ENCODE measurements around the gene DICER1.

DNA sequence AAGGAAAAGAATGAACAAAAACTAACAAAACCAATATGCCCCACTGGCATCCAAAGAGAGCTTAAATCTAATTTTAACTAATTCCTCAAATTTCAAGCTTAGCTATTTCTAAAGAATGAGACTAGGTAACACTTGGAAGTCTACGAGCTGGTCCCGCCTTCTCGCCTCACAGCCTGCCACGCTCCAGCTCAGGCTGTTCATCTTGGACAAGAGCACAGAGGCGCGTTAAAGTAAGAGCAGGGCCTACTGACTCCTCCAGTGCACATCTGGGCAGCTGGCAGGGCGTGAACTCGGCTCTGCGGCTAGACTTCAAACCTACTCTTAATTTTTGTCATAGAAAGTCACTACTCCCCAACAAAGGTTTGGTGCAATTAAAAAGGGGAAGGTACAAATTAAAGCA is 64.6 kb downstream of the DICER1 start:
- TF ChIP-seq, protein P1, sequence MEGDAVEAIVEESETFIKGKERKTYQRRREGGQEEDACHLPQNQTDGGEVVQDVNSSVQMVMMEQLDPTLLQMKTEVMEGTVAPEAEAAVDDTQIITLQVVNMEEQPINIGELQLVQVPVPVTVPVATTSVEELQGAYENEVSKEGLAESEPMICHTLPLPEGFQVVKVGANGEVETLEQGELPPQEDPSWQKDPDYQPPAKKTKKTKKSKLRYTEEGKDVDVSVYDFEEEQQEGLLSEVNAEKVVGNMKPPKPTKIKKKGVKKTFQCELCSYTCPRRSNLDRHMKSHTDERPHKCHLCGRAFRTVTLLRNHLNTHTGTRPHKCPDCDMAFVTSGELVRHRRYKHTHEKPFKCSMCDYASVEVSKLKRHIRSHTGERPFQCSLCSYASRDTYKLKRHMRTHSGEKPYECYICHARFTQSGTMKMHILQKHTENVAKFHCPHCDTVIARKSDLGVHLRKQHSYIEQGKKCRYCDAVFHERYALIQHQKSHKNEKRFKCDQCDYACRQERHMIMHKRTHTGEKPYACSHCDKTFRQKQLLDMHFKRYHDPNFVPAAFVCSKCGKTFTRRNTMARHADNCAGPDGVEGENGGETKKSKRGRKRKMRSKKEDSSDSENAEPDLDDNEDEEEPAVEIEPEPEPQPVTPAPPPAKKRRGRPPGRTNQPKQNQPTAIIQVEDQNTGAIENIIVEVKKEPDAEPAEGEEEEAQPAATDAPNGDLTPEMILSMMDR (IDR thresholded peaks at IDR 0.05; ENCODE audit: low read depth, low read length, poor library complexity, severe bottlenecking), result no peak
- no peak for TF ChIP-seq EZH2phosphoT487 (IDR thresholded peaks at IDR 0.05; ENCODE audit: borderline replicate concordance, low read length)

All from DOHH2 (cell line).